Measurements from ENCODE around the gene OR10G4. TPM values are rescaled to one million over a fixed set of nuclear protein-coding genes. Genes with fewer than 3 reads are reported as not detected.
"Not testable (repeated sequence)": the region's sequence is repeated elsewhere in the genome, so short reads cannot be mapped to it uniquely, and the experiment has no call there.

Gene OR10G4, protein sequence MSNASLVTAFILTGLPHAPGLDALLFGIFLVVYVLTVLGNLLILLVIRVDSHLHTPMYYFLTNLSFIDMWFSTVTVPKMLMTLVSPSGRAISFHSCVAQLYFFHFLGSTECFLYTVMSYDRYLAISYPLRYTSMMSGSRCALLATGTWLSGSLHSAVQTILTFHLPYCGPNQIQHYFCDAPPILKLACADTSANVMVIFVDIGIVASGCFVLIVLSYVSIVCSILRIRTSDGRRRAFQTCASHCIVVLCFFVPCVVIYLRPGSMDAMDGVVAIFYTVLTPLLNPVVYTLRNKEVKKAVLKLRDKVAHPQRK
- not detected for total RNA-seq
- long read RNA-seq, donor 1: 0 reads
- long read RNA-seq, donor 2: 0 reads

DNA sequence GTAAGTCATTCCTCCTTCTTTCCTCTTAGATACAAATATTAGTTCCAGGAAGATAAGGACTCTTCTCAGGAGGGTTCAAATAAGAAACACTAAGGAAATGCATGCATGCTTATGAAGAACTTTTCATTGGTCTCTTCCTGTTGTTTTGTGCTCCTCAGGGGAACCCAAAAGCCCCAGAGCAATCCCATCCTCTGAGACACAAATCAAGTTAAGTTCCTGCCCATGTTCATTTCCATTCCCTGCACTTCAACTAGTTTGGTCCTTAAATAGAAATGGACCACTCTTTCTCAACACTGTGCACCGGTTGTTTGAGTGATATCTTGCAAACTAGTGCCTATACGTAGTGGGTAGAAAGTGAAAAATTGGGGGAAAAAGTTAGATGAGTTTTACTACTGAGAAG is at the start of gene OR10G4:
TSS of gene OR10G4 (plus strand) at position 301 of the 400 bp plus-strand sequence. CDS start 2,578 bp downstream, outside the sequence.
- intact Hi-C loops (cut with DNase I): no loop called here
- no peak for DNase-seq (ENCODE audit: low spot score)

DNA sequence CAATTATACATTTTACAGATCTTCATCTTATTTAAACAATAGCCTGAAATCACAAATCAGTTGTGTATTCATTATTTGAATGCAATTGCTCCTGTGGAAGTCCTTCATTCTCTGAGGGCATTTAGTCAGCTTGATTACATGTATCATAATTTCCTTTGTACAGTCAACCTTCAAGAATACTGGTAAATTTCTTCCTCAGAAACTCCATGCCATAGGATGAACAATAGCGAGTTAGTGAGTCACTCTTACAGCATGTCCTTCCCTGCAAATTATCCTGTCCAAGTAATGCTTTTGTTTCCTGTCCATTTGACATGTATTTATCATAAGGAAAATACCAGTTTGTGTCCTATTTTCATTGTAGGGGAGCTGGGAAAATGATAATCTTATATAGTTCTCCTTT is 39.0 kb upstream of the OR10G4 start:
- intact Hi-C loops (cut with DNase I): no loop called here

DNA sequence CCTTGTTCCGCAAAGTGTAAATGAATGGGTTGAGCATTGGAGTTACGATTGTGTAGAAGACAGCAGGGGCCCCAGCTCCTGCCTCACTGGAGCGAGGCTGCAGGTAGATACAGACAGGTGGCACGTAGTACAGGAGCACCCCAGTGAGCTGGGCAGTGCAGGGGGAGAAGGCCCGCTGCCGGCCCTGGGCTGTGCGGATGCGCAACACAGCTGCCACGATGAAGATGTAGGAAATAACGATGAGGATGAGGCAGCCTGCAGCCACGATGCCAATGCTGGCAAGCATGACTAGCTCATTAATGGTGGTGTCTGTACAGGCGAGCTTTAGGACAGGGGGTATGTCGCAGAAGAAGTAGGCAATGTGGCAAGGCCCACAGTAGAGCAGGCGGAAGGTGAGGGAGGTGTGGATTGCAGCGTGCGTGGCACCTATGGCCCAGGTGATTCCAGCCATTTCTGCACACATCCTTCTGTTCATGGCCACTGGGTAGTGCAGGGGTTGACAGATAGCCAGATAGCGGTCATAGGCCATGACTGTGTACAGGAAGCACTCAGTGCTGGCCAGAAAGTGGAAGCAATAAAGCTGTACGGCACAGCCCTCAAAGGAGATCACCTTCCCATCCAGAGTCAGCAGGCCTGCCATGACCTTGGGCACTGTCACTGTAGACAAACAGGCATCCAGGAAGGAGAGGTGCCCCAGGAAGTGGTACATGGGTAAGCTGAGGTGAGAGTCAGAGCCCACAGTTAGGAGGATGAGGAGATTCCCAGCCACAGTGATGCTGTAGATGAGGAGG is 35.8 kb upstream of the OR10G4 start:
- intact Hi-C loops (cut with DNase I): no loop called here
- no peak for DNase-seq (ENCODE audit: low spot score)

More for the DNA sequence above, 39.0 kb upstream of the OR10G4 start:
- no peak for DNase-seq (ENCODE audit: low spot score)

DNA sequence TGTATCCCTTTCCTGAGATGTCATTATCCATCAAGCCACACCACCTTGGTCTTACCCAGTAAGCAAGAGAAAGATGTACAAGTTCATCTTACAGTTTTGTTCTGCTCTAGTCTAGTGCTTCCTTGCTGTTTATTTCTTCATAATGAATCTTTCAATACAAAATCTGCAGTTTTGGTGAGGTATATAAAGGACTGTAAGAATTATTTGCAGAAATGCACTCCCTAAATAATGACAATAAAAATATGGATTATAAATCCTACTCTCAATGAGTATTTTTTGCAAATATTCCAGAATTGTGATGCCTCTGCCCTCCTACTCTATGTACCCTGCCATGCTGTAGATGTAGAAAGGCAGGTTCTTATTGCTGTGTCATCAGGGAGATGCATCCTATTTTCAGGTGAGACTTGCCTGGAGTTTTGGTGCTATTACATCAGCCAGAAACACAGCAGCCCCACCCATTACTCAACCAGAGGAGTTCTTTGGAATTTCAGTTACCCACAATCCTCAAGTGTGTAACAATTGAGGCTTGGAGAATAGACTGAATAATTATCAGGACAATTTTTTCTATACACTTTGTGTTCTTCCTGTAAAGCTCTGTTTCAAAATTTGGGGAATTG is 35.0 kb upstream of the OR10G4 start, which contains the start of gene OR10S1:
TSS of gene OR10S1 (minus strand) at position 51 of the 617 bp plus-strand sequence. CDS start 117 bp downstream, outside the sequence.
- no peak for DNase-seq (ENCODE audit: low spot score)
- intact Hi-C loops (cut with DNase I): no loop called here

DNA sequence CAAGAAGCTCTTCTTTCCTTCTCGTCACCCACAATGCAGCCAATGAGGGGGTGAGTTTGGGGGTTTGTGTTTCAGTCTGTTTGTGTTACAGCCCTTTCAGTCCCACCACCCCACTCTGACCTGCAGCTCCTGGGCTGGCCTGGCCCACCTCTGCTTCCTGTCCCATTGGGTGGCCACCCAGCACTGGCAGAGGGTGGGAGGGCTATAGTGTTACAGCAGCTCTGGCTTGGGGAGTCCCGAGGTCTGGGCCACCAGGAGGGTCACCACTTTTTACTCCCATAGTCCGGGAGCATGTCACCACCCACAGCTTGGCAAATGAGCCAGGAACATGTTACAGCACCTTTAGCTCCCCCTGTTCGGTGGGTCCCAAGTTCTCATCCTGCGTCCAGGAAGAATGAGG is 33.5 kb upstream of the OR10G4 start:
- no peak for DNase-seq (ENCODE audit: low spot score)
- intact Hi-C loops (cut with DNase I): no loop called here

DNA sequence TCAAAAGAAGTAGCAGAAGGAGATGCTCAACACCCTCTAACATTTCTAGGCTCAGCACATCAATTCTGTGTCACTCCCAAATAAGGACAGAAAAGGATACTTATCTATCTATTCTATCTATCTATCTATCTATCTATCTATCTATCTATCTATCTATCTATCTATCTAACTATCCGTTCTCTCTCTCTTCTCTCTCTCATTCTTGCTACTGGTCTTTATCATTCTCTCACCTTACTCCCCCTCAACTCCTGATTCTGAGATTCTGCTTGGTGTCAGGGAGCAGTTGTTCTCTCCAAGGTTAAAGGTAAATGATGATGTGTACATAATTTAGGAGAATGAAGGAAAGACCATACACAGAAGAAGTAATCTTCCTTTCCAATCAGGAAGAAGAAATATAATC is 17.7 kb upstream of the OR10G4 start, which contains the start of gene OR10G6:
TSS of gene OR10G6 (minus strand) at position 43 of the 400 bp plus-strand sequence. CDS start at position 43, 0 bp downstream.
- DNase-seq (ENCODE audit: low spot score): no peak
- intact Hi-C loops (cut with DNase I): no loop called here

DNA sequence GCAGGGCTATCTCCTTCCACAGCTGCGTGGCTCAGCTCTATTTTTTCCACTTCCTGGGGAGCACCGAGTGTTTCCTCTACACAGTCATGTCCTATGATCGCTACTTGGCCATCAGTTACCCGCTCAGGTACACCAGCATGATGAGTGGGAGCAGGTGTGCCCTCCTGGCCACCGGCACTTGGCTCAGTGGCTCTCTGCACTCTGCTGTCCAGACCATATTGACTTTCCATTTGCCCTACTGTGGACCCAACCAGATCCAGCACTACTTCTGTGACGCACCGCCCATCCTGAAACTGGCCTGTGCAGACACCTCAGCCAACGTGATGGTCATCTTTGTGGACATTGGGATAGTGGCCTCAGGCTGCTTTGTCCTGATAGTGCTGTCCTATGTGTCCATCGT is 3.0 kb downstream of the OR10G4 start:
- intact Hi-C loops (cut with DNase I): not testable (repeated sequence)

DNA sequence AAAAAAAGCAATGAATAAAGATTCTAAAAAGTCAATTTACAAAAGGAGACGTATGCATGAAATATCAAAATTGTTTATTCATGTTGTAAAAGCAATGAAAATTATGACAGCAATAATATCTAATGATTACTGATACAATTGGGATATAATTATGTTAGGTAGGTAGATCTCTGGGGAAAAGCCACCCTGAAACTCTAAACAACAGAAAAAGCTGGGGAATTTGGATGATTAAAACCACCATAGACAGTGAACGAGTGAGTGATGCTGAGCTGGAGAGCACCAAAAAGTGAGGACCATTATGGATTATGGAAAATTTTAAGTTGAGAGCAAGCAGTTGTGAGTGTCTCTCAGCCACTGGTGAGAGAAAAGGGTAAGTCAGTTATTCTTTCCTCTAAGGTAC is 13.7 kb downstream of the OR10G4 start, which contains the start of gene OR10G8:
TSS of gene OR10G8 (plus strand) at position 301 of the 400 bp plus-strand sequence. CDS start 2,825 bp downstream, outside the sequence.
- intact Hi-C loops (cut with DNase I): no loop called here
- DNase-seq (ENCODE audit: low spot score): no peak

More for the DNA sequence above, 3.0 kb downstream of the OR10G4 start:
- not testable (repeated sequence) for DNase-seq (ENCODE audit: low spot score)

DNA sequence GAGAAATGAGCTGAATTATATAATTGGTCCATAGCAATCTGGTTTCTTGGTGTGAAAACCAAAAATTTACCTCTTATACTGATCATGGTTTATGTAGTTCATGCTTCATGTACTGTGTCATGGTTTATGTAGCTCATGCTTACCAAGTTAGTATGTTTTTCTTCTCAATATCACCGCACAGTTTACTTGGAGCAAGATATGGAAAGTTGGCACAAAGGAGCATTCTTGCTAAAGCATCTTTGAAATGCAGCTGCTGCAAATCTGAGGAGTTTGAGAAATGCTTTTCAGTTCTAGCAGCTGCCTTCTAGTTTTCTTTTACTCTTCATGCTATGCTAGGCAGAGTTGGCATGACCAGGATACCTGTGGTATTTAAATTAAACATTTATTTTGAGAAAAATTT is 23.9 kb downstream of the OR10G4 start:
- intact Hi-C loops (cut with DNase I): no loop called here
- DNase-seq (ENCODE audit: low spot score): no peak

DNA sequence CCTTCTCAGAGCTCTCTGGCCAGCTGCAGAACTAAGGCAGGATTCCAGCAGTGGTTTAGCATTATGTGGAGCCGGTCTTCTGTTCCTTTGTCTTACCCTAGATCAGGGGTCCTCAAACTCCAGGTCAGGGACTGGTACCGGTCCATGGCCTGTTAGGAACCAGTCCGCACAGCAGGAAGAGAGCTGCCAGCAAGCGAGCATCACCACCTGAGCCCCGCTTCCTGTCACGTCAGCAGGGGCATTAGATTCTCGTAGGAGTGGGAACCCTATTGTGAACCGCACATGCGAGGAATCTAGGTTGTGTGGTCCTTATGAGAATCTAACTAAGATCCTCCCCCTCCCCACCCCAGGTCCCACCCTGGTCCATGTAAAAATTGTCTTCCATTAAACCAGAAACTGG is 26.8 kb downstream of the OR10G4 start:
- intact Hi-C loops (cut with DNase I): no loop called here
- no peak for DNase-seq (ENCODE audit: low spot score)

DNA sequence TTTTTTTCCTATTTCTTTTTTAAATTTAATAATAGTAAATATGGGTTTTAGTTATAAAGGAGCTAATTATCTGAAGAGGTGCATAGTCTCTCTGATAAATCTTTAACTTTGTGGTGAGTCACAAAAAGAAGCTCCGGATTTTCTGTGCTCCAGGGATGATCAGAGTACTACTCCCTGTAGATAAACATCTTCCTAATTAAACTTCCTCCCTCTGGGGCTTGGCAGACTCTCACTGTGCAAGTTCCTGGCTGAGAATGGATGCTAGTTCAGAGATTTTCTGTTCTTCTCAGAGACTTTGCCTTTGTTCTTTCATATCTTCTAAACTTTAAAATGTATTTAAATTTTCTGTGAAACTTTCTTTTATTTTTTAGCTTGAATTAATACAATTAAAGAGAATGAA is 28.5 kb downstream of the OR10G4 start, which contains the start of gene OR10G7:
TSS of gene OR10G7 (minus strand) at position 72 of the 400 bp plus-strand sequence. CDS start 2,324 bp downstream, outside the sequence.
- no peak for DNase-seq (ENCODE audit: low spot score)
- intact Hi-C loops (cut with DNase I): no loop called here

DNA sequence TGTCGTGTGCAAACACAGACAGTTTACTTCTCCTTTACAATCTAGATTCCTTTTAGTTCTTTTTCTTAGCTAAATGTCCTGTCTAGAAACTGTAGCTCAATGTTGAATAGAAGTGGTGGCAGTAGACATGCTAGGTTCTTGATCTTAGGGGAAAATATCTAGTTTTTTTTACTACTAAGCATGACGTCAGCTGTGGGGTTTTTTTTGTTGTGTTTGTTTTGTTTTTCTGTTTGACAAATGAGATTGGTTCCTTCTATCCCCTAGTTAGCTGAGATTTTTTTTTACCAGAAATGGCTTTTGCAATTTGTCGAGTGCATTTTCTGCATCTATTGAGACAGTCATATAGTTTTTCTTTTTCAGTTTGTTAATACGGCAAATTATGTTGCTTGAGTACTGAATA is 30.6 kb downstream of the OR10G4 start:
- DNase-seq (ENCODE audit: low spot score): no peak
- intact Hi-C loops (cut with DNase I): no loop called here

DNA sequence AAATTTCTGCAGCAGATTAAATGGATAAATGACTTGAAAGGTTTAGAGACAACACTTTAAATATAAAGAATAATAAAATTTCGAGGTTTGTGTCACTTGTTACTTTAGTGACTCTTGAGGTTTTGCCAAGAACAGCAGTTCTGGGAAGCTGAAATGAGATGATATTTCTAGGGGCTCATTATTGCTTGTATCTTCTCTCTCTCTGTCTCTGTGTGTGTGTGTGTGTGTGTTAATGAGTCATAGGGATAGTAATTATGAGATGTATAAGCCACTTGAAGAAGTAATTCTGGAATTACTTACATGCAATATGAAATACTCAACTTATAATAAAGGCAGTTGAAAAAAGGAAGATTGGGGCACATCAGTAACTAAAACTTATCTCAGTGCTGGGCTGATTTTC is 38.0 kb downstream of the OR10G4 start:
- intact Hi-C loops (cut with DNase I): no loop called here
- no peak for DNase-seq (ENCODE audit: low spot score)

DNA sequence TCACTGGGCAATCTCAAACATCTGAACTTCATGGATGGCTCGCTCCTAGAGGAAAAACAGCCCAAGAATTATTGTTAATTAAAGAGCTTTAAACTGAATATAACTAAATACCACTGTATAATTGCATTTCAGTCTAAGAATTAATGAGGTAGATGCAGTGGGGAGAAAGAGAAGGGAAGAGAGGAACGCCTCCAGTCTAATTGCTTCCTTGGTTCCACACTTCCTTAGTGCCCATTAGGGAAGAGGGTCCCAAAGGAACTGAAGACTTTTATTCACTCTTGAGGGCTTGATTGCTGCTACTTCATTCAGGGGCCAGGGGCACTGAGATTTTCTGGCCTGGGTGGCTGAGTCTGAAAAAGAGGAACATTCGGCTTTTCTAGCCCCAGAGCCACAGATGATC is 40.2 kb downstream of the OR10G4 start:
- intact Hi-C loops (cut with DNase I): no loop called here
- no peak for DNase-seq (ENCODE audit: low spot score)

Other genes with a start within 250 kb of the OR10G4 start
- not detected for gene OR6M1, start 206.6 kb upstream of the OR10G4 start, total RNA-seq
- gene TMEM225, start 127.3 kb upstream of the OR10G4 start, total RNA-seq: not detected
- not detected for gene OR8D4, start 110.8 kb upstream of the OR10G4 start, total RNA-seq
- not detected for gene OR4D5, start 73.4 kb upstream of the OR10G4 start, total RNA-seq
- not detected for gene OR6T1, start 69.2 kb upstream of the OR10G4 start, total RNA-seq
- gene OR10S1, start 35.2 kb upstream of the OR10G4 start, total RNA-seq: not detected
- gene OR10G6, start 17.8 kb upstream of the OR10G4 start, total RNA-seq: not detected
- gene OR10G9, start 10.0 kb downstream of the OR10G4 start, total RNA-seq: not detected
- not detected for gene OR10G8, start 13.8 kb downstream of the OR10G4 start, total RNA-seq
- gene OR10G7, start 28.3 kb downstream of the OR10G4 start, total RNA-seq: not detected
- gene VWA5A, start 102.5 kb downstream of the OR10G4 start, total RNA-seq: 10 to 100 TPM; 15.1 to 22.0 TPM
- not detected for gene OR10D3, start 170.3 kb downstream of the OR10G4 start, total RNA-seq
- not detected for gene OR8G1, start 228.1 kb downstream of the OR10G4 start, total RNA-seq
- not detected for gene OR8G5, start 243.4 kb downstream of the OR10G4 start, total RNA-seq